H7 (cell line): ENCODE results near the gene DKK3. TPM values are rescaled to one million over a fixed set of nuclear protein-coding genes. Genes with fewer than 3 reads are reported as not detected.

Experiments
- DNase-seq: peaks from one replicate; pipeline ENCODE4 v3.0.0; 2012
- H3K27me3 ChIP-seq: 2 replicates; pipeline ENCODE4 v1.6.0; 2011; ENCODE audit warnings: mild to moderate bottlenecking, low read length; ENCODE audit not compliant: control insufficient read depth, insufficient read depth
- H3K36me3 ChIP-seq: replicated peaks from 2 replicates; pipeline ENCODE4 v1.5.1; 2011; ENCODE audit warnings: low read length; ENCODE audit not compliant: control insufficient read depth, insufficient read depth
- H3K4me3 ChIP-seq: 2 replicates; pipeline ENCODE4 v1.5.1; 2011; ENCODE audit warnings: low read depth, mild to moderate bottlenecking, control low read depth, low read length, moderate library complexity; ENCODE audit not compliant: insufficient read depth
- total RNA-seq: library from RNA; depleted of rRNA; stranded (reverse); fragments of >200 nt; shearing (Covaris generic); gene quantifications from 2 replicates; pipeline ENCODE4 v1.2.3, GENCODE V29; 2014; rRNA removed

Gene DKK3
- total RNA-seq, 1 experiment from 2014 or later: 15.3 TPM

DNA sequence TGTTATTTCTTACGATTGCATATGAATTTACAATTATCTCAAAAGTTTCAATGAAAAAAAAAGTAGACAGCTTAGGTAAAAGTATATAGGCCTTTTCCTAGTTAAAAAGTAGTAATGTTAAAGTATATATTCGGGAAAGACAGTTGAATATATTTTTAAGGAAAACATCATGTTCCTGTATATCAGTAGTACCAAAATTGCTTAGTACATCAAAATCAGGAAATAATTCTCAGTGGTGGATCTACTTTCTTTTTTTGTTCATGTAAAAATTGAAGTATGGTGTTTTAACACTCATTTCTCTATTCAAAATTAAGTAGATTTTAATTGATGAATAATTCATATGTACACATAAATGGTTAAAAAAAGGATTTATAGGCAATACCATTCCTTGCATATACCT, 92.8 kb downstream of the DKK3 start:
- no peak for DNase-seq

DNA sequence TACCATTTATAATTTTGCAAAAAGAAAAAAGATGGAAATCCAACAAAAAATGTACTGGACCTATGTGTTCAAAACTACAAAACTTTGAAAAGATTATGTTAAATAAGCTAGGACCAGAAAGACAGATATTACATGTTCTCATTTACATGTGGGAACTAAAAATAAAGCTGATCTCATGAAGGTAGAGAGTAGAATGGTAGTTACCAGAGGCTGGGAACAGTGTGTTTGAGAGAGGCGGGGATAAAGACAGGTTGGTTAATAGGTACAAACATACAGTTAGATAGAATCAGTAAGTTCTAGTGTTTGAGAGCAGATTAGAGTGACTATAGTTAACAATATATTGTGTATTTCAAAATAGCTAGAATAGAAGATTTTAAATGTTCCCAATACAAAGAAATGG, 95.0 kb downstream of the DKK3 start:
- Histone ChIP-seq H3K4me3 (no peak overlapping the region), H3K27me3 (no peaks in the 10 kb centered on the region), H3K36me3 (no peaks in the 10 kb centered on the region; the same call in 1 of the 2 replicates)
- no peak for DNase-seq

More for the DNA sequence above, 92.8 kb downstream of the DKK3 start:
- Histone ChIP-seq H3K27me3 (no peaks in the 10 kb centered on the region), H3K36me3 (no peaks in the 10 kb centered on the region), H3K4me3 (no peak overlapping the region)

Other genes with a start within 250 kb of the DKK3 start
- gene USP47, start 166.7 kb downstream of the DKK3 start, total RNA-seq: 25.8 and 32.8 TPM in 2 replicates
- 0.83 and 1.1 TPM in 2 replicates for gene MICAL2, start 102.0 kb upstream of the DKK3 start, total RNA-seq